Hepatocyte (in vitro differentiated cells): Measurements from ENCODE around the gene APBB1. TPM values are rescaled to one million over a fixed set of nuclear protein-coding genes. Genes with fewer than 3 reads are reported as not detected.
A peak's percentile ranks its signal among the peaks of the same experiment; 100 is the strongest.

Experiments
- DNase-seq: peaks from one replicate; pipeline ENCODE4 v3.0.0-alpha.2; 2016; ENCODE audit warnings: low spot score
- H2AFZ ChIP-seq: fragments of 200-600 bp; sonication (generic); 2 replicates; pipeline ENCODE4 v1.6.0; 2016; ENCODE audit warnings: antibody characterized with exemption, mild to moderate bottlenecking
- H3K27ac ChIP-seq: fragments of 200-600 bp; sonication (generic); 2 replicates; pipeline ENCODE4 v1.5.1; 2016; ENCODE audit warnings: mild to moderate bottlenecking
- H3K27me3 ChIP-seq: fragments of 200-600 bp; sonication (generic); 2 replicates; pipeline ENCODE4 v1.6.1; 2016
- H3K36me3 ChIP-seq: fragments of 200-600 bp; sonication (generic); replicated peaks from 2 replicates; pipeline ENCODE4 v1.5.1; 2016; ENCODE audit warnings: low read depth; ENCODE audit not compliant: insufficient read depth
- H3K4me1 ChIP-seq: fragments of 200-600 bp; sonication (generic); 2 replicates; pipeline ENCODE4 v1.5.1; 2016; ENCODE audit warnings: mild to moderate bottlenecking, moderate library complexity; ENCODE audit not compliant: insufficient read depth
- H3K4me2 ChIP-seq: fragments of 200-600 bp; sonication (generic); 2 replicates; pipeline ENCODE4 v1.6.0; 2016
- H3K4me3 ChIP-seq: fragments of 200-600 bp; sonication (generic); 2 replicates; pipeline ENCODE4 v1.5.1; 2016; ENCODE audit warnings: mild to moderate bottlenecking
- H3K79me2 ChIP-seq: fragments of 200-600 bp; sonication (generic); 2 replicates; pipeline ENCODE4 v1.6.0; 2017; ENCODE audit warnings: mild to moderate bottlenecking
- H3K9me2 ChIP-seq: fragments of 200-600 bp; sonication (generic); replicated peaks from 2 replicates; pipeline ENCODE4 v1.6.0; 2017; ENCODE audit warnings: mild to moderate bottlenecking; ENCODE audit not compliant: insufficient read depth
- H3K9me3 ChIP-seq: fragments of 200-600 bp; sonication (generic); 2 replicates; pipeline ENCODE4 v1.5.1; 2016; ENCODE audit warnings: low read depth, mild to moderate bottlenecking
- H4K20me1 ChIP-seq: fragments of 200-600 bp; sonication (generic); 2 replicates; pipeline ENCODE4 v1.6.0; 2016; ENCODE audit warnings: mild to moderate bottlenecking; ENCODE audit not compliant: insufficient read depth, poor library complexity, severe bottlenecking
- EZH2 ChIP-seq: fragments of 200-600 bp; sonication (generic); IDR thresholded peaks from 2 replicates; pipeline ENCODE4 v1.6.1; 2016; ENCODE audit warnings: antibody characterized with exemption, mild to moderate bottlenecking, borderline replicate concordance
- EZH2phosphoT487 ChIP-seq: fragments of 200-600 bp; sonication (generic); IDR thresholded peaks from one replicate; pipeline ENCODE4 v1.6.1; 2018; ENCODE audit warnings: antibody characterized with exemption, mild to moderate bottlenecking, low read depth, moderate library complexity; ENCODE audit not compliant: unreplicated experiment, severe bottlenecking
- WGBS: methylation state at CpG from one replicate; pipeline ENCODE4 v1.1.6; 2016; ENCODE audit warnings: low lambda C conversion rate; ENCODE audit errors: missing lambda C conversion rate; 5-methylcytosine and 5-hydroxymethylcytosine counted together
- polyA plus RNA-seq: library from polyadenylated mRNA; unstranded; fragments of >200 nt; fragmentation: Nextera tagmentation; extraction: Ambion mirVana; gene quantifications from 2 replicates; pipeline ENCODE4 v1.2.1, GENCODE V29; 2016
- total RNA-seq: library from RNA; depleted of rRNA; stranded (reverse); fragments of >200 nt; gene quantifications from 2 replicates; pipeline ENCODE4 v1.2.3, GENCODE V29; 2014
- TF ChIP-seq, protein P1 (sequence below): fragments of 200-600 bp; sonication (generic); IDR thresholded peaks from 2 replicates; pipeline ENCODE4 v1.5.1; 2016; ENCODE audit warnings: antibody characterized with exemption, mild to moderate bottlenecking; ENCODE audit not compliant: poor library complexity

The APBB1 gene
- total and polyA plus RNA-seq, 2 experiments from 2014 or later, result 33.0 to 41.5 TPM

- Histone ChIP-seq H3K4me1 (peaks cover 15% of the 10 kb centered on the region), H4K20me1 (no peaks in the 10 kb centered on the region), H3K9me3 (no peaks in the 10 kb centered on the region), H2AFZ (no peak overlapping the region), H3K27ac (peak overlapping the region; percentile 79), H3K4me2 (no peak overlapping the region), H3K79me2 (no peaks in the 10 kb centered on the region), H3K27me3 (no peaks in the 10 kb centered on the region), H3K9me2 (no peaks in the 10 kb centered on the region), H3K36me3 (no peaks in the 10 kb centered on the region), H3K4me3 (no peak overlapping the region)
- WGBS, result 94% methylated on average over 22 of the region's 26 CpGs
- TF ChIP-seq, protein P1, sequence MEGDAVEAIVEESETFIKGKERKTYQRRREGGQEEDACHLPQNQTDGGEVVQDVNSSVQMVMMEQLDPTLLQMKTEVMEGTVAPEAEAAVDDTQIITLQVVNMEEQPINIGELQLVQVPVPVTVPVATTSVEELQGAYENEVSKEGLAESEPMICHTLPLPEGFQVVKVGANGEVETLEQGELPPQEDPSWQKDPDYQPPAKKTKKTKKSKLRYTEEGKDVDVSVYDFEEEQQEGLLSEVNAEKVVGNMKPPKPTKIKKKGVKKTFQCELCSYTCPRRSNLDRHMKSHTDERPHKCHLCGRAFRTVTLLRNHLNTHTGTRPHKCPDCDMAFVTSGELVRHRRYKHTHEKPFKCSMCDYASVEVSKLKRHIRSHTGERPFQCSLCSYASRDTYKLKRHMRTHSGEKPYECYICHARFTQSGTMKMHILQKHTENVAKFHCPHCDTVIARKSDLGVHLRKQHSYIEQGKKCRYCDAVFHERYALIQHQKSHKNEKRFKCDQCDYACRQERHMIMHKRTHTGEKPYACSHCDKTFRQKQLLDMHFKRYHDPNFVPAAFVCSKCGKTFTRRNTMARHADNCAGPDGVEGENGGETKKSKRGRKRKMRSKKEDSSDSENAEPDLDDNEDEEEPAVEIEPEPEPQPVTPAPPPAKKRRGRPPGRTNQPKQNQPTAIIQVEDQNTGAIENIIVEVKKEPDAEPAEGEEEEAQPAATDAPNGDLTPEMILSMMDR, result no peak
- TF ChIP-seq EZH2 (no peak), EZH2phosphoT487 (no peak)
- DNase-seq, result no peak
Observed at GRCh38 chr11:6457581-6458320, 38.9 kb upstream of the APBB1 start.

GRCh38 chr11:6456361-6457073 lies 37.6 kb upstream of the APBB1 start:
- over 99% methylated on average over 55 of the region's 56 CpGs for WGBS
- H3K36me3 ChIP-seq, result no peaks in the 10 kb centered on the region

DNA sequence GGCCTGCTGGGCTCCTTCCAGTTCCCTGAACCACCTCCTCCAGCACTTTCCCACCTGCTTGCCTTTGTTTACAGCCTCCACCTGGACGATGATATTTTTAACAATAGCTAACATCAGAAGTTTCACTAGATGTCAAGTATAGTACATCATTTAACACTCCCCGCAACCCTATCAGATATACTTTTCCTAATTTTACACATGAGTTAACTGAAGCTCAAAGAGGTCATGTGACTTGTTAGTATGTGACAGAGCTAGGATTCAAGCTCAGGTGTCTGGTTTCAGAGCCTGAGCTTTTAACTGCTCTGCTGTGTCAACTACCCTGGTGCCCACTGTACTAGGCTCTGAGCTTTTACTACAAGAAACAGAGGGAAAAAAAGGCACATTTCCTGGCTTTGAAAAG lies 36.2 kb upstream of the APBB1 start:
- H4K20me1 ChIP-seq, result no peaks in the 10 kb centered on the region
- no peaks in the 10 kb centered on the region for H3K9me2 ChIP-seq
- no peak overlapping the region for H3K4me2 ChIP-seq
- H3K9me3 ChIP-seq, result no peaks in the 10 kb centered on the region
- H3K4me3 ChIP-seq, result no peak overlapping the region
- 98% methylated on average over 2 of the region's 2 CpGs for WGBS
- H2AFZ ChIP-seq, result no peak overlapping the region
- DNase-seq, result no peak
- TF ChIP-seq, protein P1, result no peak
- TF ChIP-seq EZH2, result no peak
- TF ChIP-seq EZH2phosphoT487, result no peak
- H3K36me3 ChIP-seq, result no peaks in the 10 kb centered on the region
- H3K27ac ChIP-seq, result no peak overlapping the region
- no peaks in the 10 kb centered on the region for H3K79me2 ChIP-seq
- peaks cover 15% of the 10 kb centered on the region for H3K4me1 ChIP-seq
- no peaks in the 10 kb centered on the region for H3K27me3 ChIP-seq

More at GRCh38 chr11:6456361-6457073, 37.6 kb upstream of the APBB1 start:
- Histone ChIP-seq H3K79me2 (no peaks in the 10 kb centered on the region), H3K4me2 (no peak overlapping the region), H3K9me2 (no peaks in the 10 kb centered on the region), H2AFZ (no peak overlapping the region), H3K4me1 (peaks cover 15% of the 10 kb centered on the region), H3K9me3 (no peaks in the 10 kb centered on the region), H3K4me3 (no peak overlapping the region), H3K27me3 (no peaks in the 10 kb centered on the region), H3K27ac (no peak overlapping the region), H4K20me1 (no peaks in the 10 kb centered on the region)
- DNase-seq, result no peak
- no peak for TF ChIP-seq EZH2phosphoT487
- no peak for TF ChIP-seq EZH2
- TF ChIP-seq, protein P1, result no peak
